H1 (cell line): ENCODE data around the gene RTN4RL1. TPM values are rescaled to one million over a fixed set of nuclear protein-coding genes. Genes with fewer than 3 reads are reported as not detected.

Source experiments
- CTCF ChIA-PET: fragments of 300-600 bp; sonication (Branson Sonifier 250); formaldehyde crosslinking; loops from one replicate; lab custom pipeline; 2021; ENCODE audit not compliant: partially characterized antibody; lab: Charles Lee
- POLR2A ChIA-PET: fragments of 300-600 bp; sonication (Branson Sonifier 250); formaldehyde crosslinking; loops from one replicate; lab custom pipeline; 2021; ENCODE audit warnings: inconsistent platforms; ENCODE audit not compliant: partially characterized antibody; lab: Charles Lee
- DNase-seq, 2 experiments: peaks; one replicate each; pipeline versions ENCODE4 v3.0.0 to v3.0.0-alpha.2; 2010 to 2022; ENCODE audit warnings: low spot score in 2 of 2, low read depth in 1 of 2, mixed read lengths in 1 of 2
- FAIRE-seq: peaks from 2 replicates; lab custom pipeline; 2011; peaks lifted over from hg19 to GRCh38; lab: Jason Lieb, UNC
- H2AFZ ChIP-seq: 2 replicates; pipeline ENCODE4 v1.8.1; 2012; ENCODE audit warnings: low read length, inconsistent platforms
- H2AK5ac ChIP-seq: 2 replicates; pipeline ENCODE4 v1.6.1; 2013; ENCODE audit warnings: low read depth, low read length
- H2BK120ac ChIP-seq: replicated peaks from 2 replicates; pipeline ENCODE3; 2013; ENCODE audit warnings: low read depth, low read length, inconsistent platforms
- H2BK12ac ChIP-seq: 2 replicates; pipeline ENCODE4 v1.6.1; 2013; ENCODE audit warnings: low read depth, low read length
- H2BK15ac ChIP-seq: 2 replicates; pipeline ENCODE4 v1.6.1; 2013; ENCODE audit warnings: low read length
- H2BK20ac ChIP-seq: 2 replicates; pipeline ENCODE4 v1.6.1; 2013; ENCODE audit warnings: low read length
- H2BK5ac ChIP-seq: 2 replicates; pipeline ENCODE4 v1.6.1; 2013; ENCODE audit warnings: low read depth, low read length
- H3K14ac ChIP-seq: 2 replicates; pipeline ENCODE4 v1.6.1; 2013; ENCODE audit warnings: inconsistent platforms; ENCODE audit not compliant: insufficient read length
- H3K18ac ChIP-seq: 2 replicates; pipeline ENCODE4 v1.6.1; 2013; ENCODE audit warnings: low read length; ENCODE audit errors: extremely low read depth
- H3K23ac ChIP-seq: 2 replicates; pipeline ENCODE4 v1.6.1; 2013; ENCODE audit warnings: inconsistent platforms; ENCODE audit not compliant: insufficient read length
- H3K23me2 ChIP-seq: 2 replicates; pipeline ENCODE4 v1.6.1; 2013; ENCODE audit warnings: low read depth, low read length
- H3K27ac ChIP-seq: 2 replicates; pipeline ENCODE4 v1.6.1; 2011; ENCODE audit warnings: low read depth, low read length, inconsistent platforms
- H3K27me3 ChIP-seq, 4 experiments: replicated peaks in 1 of 4; 1 replicate in 1 of 4; 2 replicates in 3 of 4; pipeline versions ENCODE4 v1.6.1 to v1.8.1; 2011 to 2013; ENCODE audit warnings: low read length in 3 of 4, mild to moderate bottlenecking in 3 of 4, inconsistent platforms in 2 of 4, mixed read lengths in 2 of 4, moderate library complexity in 1 of 4; ENCODE audit not compliant: control insufficient read depth in 3 of 4, insufficient read depth in 3 of 4; ENCODE audit errors: extremely low read depth in 1 of 4
- H3K36me3 ChIP-seq, 4 experiments: 2 replicates each; pipeline versions ENCODE4 v1.6.1 to v1.8.1; 2011 to 2013; ENCODE audit warnings: mild to moderate bottlenecking in 4 of 4, low read length in 3 of 4, moderate library complexity in 2 of 4, control low read depth in 1 of 4, inconsistent platforms in 1 of 4; ENCODE audit not compliant: insufficient read depth in 4 of 4, control insufficient read depth in 2 of 4
- H3K4ac ChIP-seq: replicated peaks from 2 replicates; pipeline ENCODE3; 2013; ENCODE audit warnings: low read length, low read depth, mixed read lengths, inconsistent platforms; ENCODE audit not compliant: insufficient read length
- H3K4me1 ChIP-seq, 4 experiments: replicated peaks in 1 of 4; 1 replicate in 1 of 4; 2 replicates in 3 of 4; pipeline versions ENCODE4 v1.6.1 to v1.8.1; 2011 to 2013; ENCODE audit warnings: low read length in 3 of 4, inconsistent platforms in 2 of 4, mixed read lengths in 1 of 4; ENCODE audit not compliant: insufficient read depth in 4 of 4, control insufficient read depth in 3 of 4
- H3K4me2 ChIP-seq, 2 experiments: 2 replicates each; pipeline versions ENCODE4 v1.6.1 to v1.8.1; 2011 to 2013; ENCODE audit warnings: low read depth in 2 of 2, low read length in 2 of 2, control low read depth in 1 of 2, inconsistent platforms in 1 of 2, mild to moderate bottlenecking in 1 of 2; ENCODE audit not compliant: insufficient read depth in 1 of 2
- H3K4me3 ChIP-seq, 4 experiments: fragments of 200-600, 300-600 bp in 1 of 4; sonication (generic), shearing (Covaris generic), sonication (Bioruptor Twin) in 1 of 4; 2 replicates each; pipeline versions ENCODE4 v1.5.1 to v1.8.1; 2011 to 2016; ENCODE audit warnings: low read length in 4 of 4, low read depth in 3 of 4, control low read depth in 2 of 4, inconsistent platforms in 2 of 4, mild to moderate bottlenecking in 2 of 4, mixed read lengths in 1 of 4, moderate library complexity in 1 of 4; ENCODE audit not compliant: insufficient read depth in 2 of 4; ENCODE audit errors: extremely low read depth in 1 of 4
- H3K56ac ChIP-seq: replicated peaks from 2 replicates; pipeline ENCODE3; 2013; ENCODE audit warnings: low read depth, mild to moderate bottlenecking, mixed read lengths, low read length, inconsistent platforms; ENCODE audit not compliant: insufficient read length
- H3K79me1 ChIP-seq: 2 replicates; pipeline ENCODE4 v1.6.1; 2013; ENCODE audit warnings: low read depth, low read length, control low read depth
- H3K79me2 ChIP-seq, 2 experiments: 2 replicates each; pipeline versions ENCODE4 v1.6.1 to v1.8.1; 2012 to 2013; ENCODE audit warnings: low read length in 2 of 2, mild to moderate bottlenecking in 2 of 2, inconsistent platforms in 1 of 2; ENCODE audit not compliant: insufficient read depth in 2 of 2, control insufficient read depth in 1 of 2
- H3K9ac ChIP-seq, 4 experiments: replicated peaks in 1 of 4; 1 replicate in 1 of 4; 2 replicates in 3 of 4; pipeline versions ENCODE4 v1.6.1 to v1.8.1; 2011 to 2013; ENCODE audit warnings: low read depth in 3 of 4, low read length in 3 of 4, control low read depth in 2 of 4, mild to moderate bottlenecking in 2 of 4, moderate library complexity in 2 of 4, inconsistent platforms in 1 of 4; ENCODE audit errors: extremely low read depth in 1 of 4
- H3K9me3 ChIP-seq, 2 experiments: 2 replicates each; pipeline versions ENCODE4 v1.6.1 to v1.8.1; 2012 to 2013; ENCODE audit warnings: mild to moderate bottlenecking in 2 of 2, moderate library complexity in 2 of 2, control low read depth in 1 of 2, inconsistent platforms in 1 of 2, low read depth in 1 of 2, low read length in 1 of 2, mixed read lengths in 1 of 2; ENCODE audit not compliant: insufficient read depth in 2 of 2
- H4K20me1 ChIP-seq, 2 experiments: replicated peaks in 1 of 2; 2 replicates each; pipeline versions ENCODE3 to v1.8.1; 2011 to 2013; ENCODE audit warnings: inconsistent platforms in 2 of 2, low read length in 2 of 2, mild to moderate bottlenecking in 1 of 2; ENCODE audit not compliant: insufficient read depth in 2 of 2, control insufficient read depth in 1 of 2
- H4K5ac ChIP-seq: 2 replicates; pipeline ENCODE4 v1.6.1; 2013; ENCODE audit warnings: low read length, low read depth, mixed read lengths, inconsistent platforms; ENCODE audit not compliant: insufficient read length
- H4K8ac ChIP-seq: 2 replicates; pipeline ENCODE4 v1.8.0; 2013; ENCODE audit warnings: mild to moderate bottlenecking, moderate library complexity, low read length, inconsistent platforms; ENCODE audit not compliant: insufficient read depth; ENCODE audit errors: extremely low read depth
- H4K91ac ChIP-seq: replicated peaks from 2 replicates; pipeline ENCODE3; 2013; ENCODE audit warnings: low read length, mixed read lengths, inconsistent platforms; ENCODE audit not compliant: insufficient read length
- GTF2F1 ChIP-seq: IDR thresholded peaks from 2 replicates; pipeline ENCODE4 v1.6.1; 2012; ENCODE audit warnings: low read depth, low read length, improper control_type of control experiment, borderline replicate concordance
- WGBS, 2 experiments: shearing (Covaris generic) in 1 of 2; methylation state at CpG; one replicate each; pipeline versions ENCODE4 v1.1.6 to v1.1.7; 2013 to 2015; ENCODE audit warnings: low lambda C conversion rate in 2 of 2, mixed read lengths in 2 of 2, inconsistent platforms in 1 of 2, low coverage in 1 of 2, missing lambda C conversion rate in 1 of 2; ENCODE audit not compliant: insufficient replicate concordance in 2 of 2, insufficient coverage in 1 of 2, insufficient read length in 1 of 2; ENCODE audit errors: extremely low coverage in 1 of 2, missing lambda C conversion rate in 1 of 2; 5-methylcytosine and 5-hydroxymethylcytosine counted together
- polyA plus RNA-seq, 7 experiments: library from polyadenylated mRNA; depleted of rRNA in 3 of 7; stranded (reverse) in 5 of 7; unstranded in 2 of 7; fragments of >200 nt in 5 of 7; fragments of 200-250 nt in 2 of 7; gene quantifications; 1 replicate in 5 of 7; 2 replicates in 1 of 7; 4 replicates in 1 of 7; pipeline versions ENCODE4 v1.2.1 to v1.2.3, GENCODE V29; 2011 to 2013; ENCODE audit warnings: missing spikeins in 2 of 7, mixed read lengths in 2 of 7
- total RNA-seq: library from RNA; stranded (reverse); fragmentation: NEBNext Ultra II Directional; extraction: Animal tissue kit (Norgen Biotek cat#: 25700); gene quantifications from 2 replicates; pipeline ENCODE4 v1.2.1, GENCODE V29; 2021

RTN4RL1 gene
- total and polyA plus RNA-seq, 2 of the 8 experiments (the other 6 are each of a cell fraction or from before 2014, with no cell fraction given), result 0.09 TPM; not detected in 1

DNA sequence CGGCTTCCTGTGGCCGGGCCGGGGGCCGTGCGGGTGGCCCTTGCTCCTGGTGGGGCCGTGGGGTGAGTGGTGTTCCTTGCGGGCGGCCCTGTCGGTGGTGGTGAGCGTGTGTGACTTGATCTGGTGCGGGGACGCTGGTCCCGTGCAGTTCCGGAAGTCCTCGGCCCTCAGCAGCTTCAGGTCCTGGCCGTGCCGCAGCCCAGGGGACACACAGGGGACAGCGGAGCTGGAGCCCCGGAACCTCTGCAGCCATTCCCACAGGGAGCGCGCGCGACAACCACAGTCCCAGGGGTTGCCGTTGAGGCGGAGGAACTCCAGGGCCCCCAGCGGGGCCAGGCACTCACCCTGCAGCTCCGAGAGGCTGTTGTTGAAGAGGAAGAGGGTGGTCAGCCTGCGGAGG is 88.4 kb downstream of the RTN4RL1 start:
- Histone ChIP-seq H3K23ac (no peak overlapping the region), H3K56ac (no peak overlapping the region), H4K91ac (no peak overlapping the region), H3K18ac (no peak overlapping the region), H3K4me3 (no peak overlapping the region), H3K36me3 (no peaks in the 10 kb centered on the region), H2BK120ac (no peak overlapping the region), H2BK5ac (no peak overlapping the region), H3K23me2 (0 out of 2 replicates have a peak, but pooled peaks cover 2% of the 10 kb centered on the region), H3K79me2 (no peaks in the 10 kb centered on the region), H4K8ac (no peak overlapping the region; the same call in 1 of the 2 replicates), H2AK5ac (no peak overlapping the region), H3K4me2 (no peak overlapping the region), H3K14ac (no peak overlapping the region), H2BK12ac (no peak overlapping the region), H3K4me1 (peaks cover 0 to 3% (median 1%) of the 10 kb centered on the region in 4 experiments; a peak in 3 of 7 replicates), H4K5ac (no peak overlapping the region), H2BK15ac (no peak overlapping the region), H2BK20ac (no peak overlapping the region), H3K9me3 (no peaks in the 10 kb centered on the region), H3K27me3 (peaks cover 0 to 6% (median 3%) of the 10 kb centered on the region in 4 experiments; a peak in 3 of 7 replicates), H2AFZ (no peak overlapping the region), H3K4ac (no peak overlapping the region), H3K9ac (no peak overlapping the region), H4K20me1 (peaks cover 0 to 1% of the 10 kb centered on the region in 2 experiments), H3K79me1 (no peaks in the 10 kb centered on the region), H3K27ac (no peak overlapping the region)
- ChIA-PET CTCF (interaction anchor here (0.8 to 1.2 kb wide), 3 partner anchors 13 to 74 kb away, joined by 3 to 4 read pairs (median 3); no protein-coding TSS in a partner anchor), POLR2A (interaction anchor here (0.7 kb wide), 1 partner anchor 439 kb away, joined by 3 read pairs; no protein-coding TSS in a partner anchor)
- FAIRE-seq, result no peak
- no peak for DNase-seq
- 91% methylated on average over 26 of the region's 28 CpGs; no CpG with 5 or more reads in 1 of the 2 experiments for WGBS, 2 experiments
- TF ChIP-seq GTF2F1, result no peak
